Duodenal mucosa (tissue), 2 donors: Measurements from ENCODE around the gene NPB.
A peak's percentile ranks its signal among the peaks of the same experiment; 100 is the strongest.

Experiments used
- H3K27ac ChIP-seq: one replicate; pipeline ENCODE4 v1.7.0; 2013; ENCODE audit warnings: low read depth, low read length
- H3K27me3 ChIP-seq, 2 donors: one replicate each; pipeline ENCODE4 v1.7.0; 2013; ENCODE audit warnings: low read length in 2 of 2, control low read depth in 1 of 2; ENCODE audit not compliant: insufficient read depth in 2 of 2, control insufficient read depth in 1 of 2
- H3K36me3 ChIP-seq, 2 donors: one replicate each; pipeline ENCODE4 v1.7.0; 2013; ENCODE audit warnings: low read length in 2 of 2, control low read depth in 1 of 2; ENCODE audit not compliant: insufficient read depth in 2 of 2, control insufficient read depth in 1 of 2
- H3K4me1 ChIP-seq, 2 donors: one replicate each; pipeline ENCODE4 v1.7.0; 2013; ENCODE audit warnings: low read length in 2 of 2, control low read depth in 1 of 2; ENCODE audit not compliant: insufficient read depth in 2 of 2, control insufficient read depth in 1 of 2
- H3K4me3 ChIP-seq, 2 donors: one replicate each; pipeline ENCODE4 v1.7.0; 2013; ENCODE audit warnings: low read length in 2 of 2, low read depth in 1 of 2
- H3K9ac ChIP-seq, 2 donors: one replicate each; pipeline ENCODE4 v1.7.0; 2013; ENCODE audit warnings: low read length in 2 of 2, low read depth in 1 of 2
- H3K9me3 ChIP-seq, 2 donors: one replicate each; pipeline ENCODE4 v1.7.0; 2013; ENCODE audit warnings: low read length in 2 of 2, control low read depth in 1 of 2; ENCODE audit not compliant: control insufficient read depth in 1 of 2

The NPB gene

GRCh38 chr17:81863833-81864768 is 37.9 kb upstream of the NPB start:
- H3K9me3 ChIP-seq: no peaks in the 10 kb centered on the region
- peak overlapping the region; percentile 0 to 84 for H3K9ac ChIP-seq
- peak overlapping the region; percentile 63 for H3K27ac ChIP-seq
- H3K4me3 ChIP-seq: peak overlapping the region; percentile 11 to 41
- H3K36me3 ChIP-seq: peaks cover 15 to 23% of the 10 kb centered on the region in 2 donors
- H3K27me3 ChIP-seq: no peaks in the 10 kb centered on the region
- peaks cover 67 to 82% of the 10 kb centered on the region in 2 donors for H3K4me1 ChIP-seq

- Histone ChIP-seq H3K4me1 (peaks cover 74 to 88% of the 10 kb centered on the region in 2 donors), H3K9me3 (no peaks in the 10 kb centered on the region), H3K9ac (peak overlapping the region; percentile 69 to 84), H3K27me3 (no peaks in the 10 kb centered on the region), H3K36me3 (peaks cover 17 to 29% of the 10 kb centered on the region in 2 donors), H3K27ac (peak overlapping the region; percentile 91), H3K4me3 (no peak overlapping the region)
Measured at GRCh38 chr17:81865358-81865732, 36.7 kb upstream of the NPB start.

- peaks cover 17 to 29% of the 10 kb centered on the region in 2 donors for H3K36me3 ChIP-seq
- H3K4me1 ChIP-seq: peaks cover 74 to 88% of the 10 kb centered on the region in 2 donors
- no peaks in the 10 kb centered on the region for H3K9me3 ChIP-seq
- H3K9ac ChIP-seq: peak overlapping the region; percentile 81 to 84
- H3K4me3 ChIP-seq: peak overlapping the region; percentile 13 to 21
- no peaks in the 10 kb centered on the region for H3K27me3 ChIP-seq
- peak overlapping the region; percentile 91 for H3K27ac ChIP-seq
Measured at GRCh38 chr17:81865733-81866439, 36.2 kb upstream of the NPB start.

- H3K27ac ChIP-seq: peak overlapping the region; percentile 74
- peaks cover 74 to 84% of the 10 kb centered on the region in 2 donors for H3K4me1 ChIP-seq
- H3K36me3 ChIP-seq: peaks cover 17 to 29% of the 10 kb centered on the region in 2 donors
- peak overlapping the region; percentile 13 to 21 for H3K4me3 ChIP-seq
- H3K9me3 ChIP-seq: no peaks in the 10 kb centered on the region
- H3K27me3 ChIP-seq: no peaks in the 10 kb centered on the region
- peak overlapping the region; percentile 35 to 81 for H3K9ac ChIP-seq
Measured at GRCh38 chr17:81866440-81867169, 35.4 kb upstream of the NPB start.

- peak overlapping the region; percentile 74 for H3K27ac ChIP-seq
- H3K9ac ChIP-seq: peak overlapping the region; percentile 35 to 81
- peak overlapping the region in 1 of 2 donors; percentile 16 for H3K4me3 ChIP-seq
- no peaks in the 10 kb centered on the region for H3K27me3 ChIP-seq
- H3K4me1 ChIP-seq: peaks cover 74 to 82% of the 10 kb centered on the region in 2 donors
- H3K36me3 ChIP-seq: peaks cover 17 to 29% of the 10 kb centered on the region in 2 donors
- H3K9me3 ChIP-seq: no peaks in the 10 kb centered on the region
Measured at GRCh38 chr17:81867170-81867990, 34.7 kb upstream of the NPB start.

- H3K36me3 ChIP-seq: peaks cover 17 to 27% of the 10 kb centered on the region in 2 donors
- peak overlapping the region; percentile 35 to 81 for H3K9ac ChIP-seq
- H3K27ac ChIP-seq: peak overlapping the region; percentile 67
- H3K4me1 ChIP-seq: peaks cover 68 to 77% of the 10 kb centered on the region in 2 donors
- no peaks in the 10 kb centered on the region for H3K27me3 ChIP-seq
- H3K4me3 ChIP-seq: peak overlapping the region in 1 of 2 donors; percentile 16
- H3K9me3 ChIP-seq: no peaks in the 10 kb centered on the region
Measured at GRCh38 chr17:81867991-81868673, 33.9 kb upstream of the NPB start.

- Histone ChIP-seq H3K9ac (peak overlapping the region in 1 of 2 donors; percentile 89), H3K36me3 (peaks cover 17 to 25% of the 10 kb centered on the region in 2 donors), H3K27ac (peak overlapping the region; percentile 67), H3K27me3 (no peaks in the 10 kb centered on the region), H3K9me3 (no peaks in the 10 kb centered on the region), H3K4me3 (peak overlapping the region; percentile 1 to 89), H3K4me1 (peaks cover 61 to 71% of the 10 kb centered on the region in 2 donors)
Measured at GRCh38 chr17:81868674-81869220, 33.3 kb upstream of the NPB start.

GRCh38 chr17:81869221-81870130 is 32.6 kb upstream of the NPB start:
- H3K36me3 ChIP-seq: peaks cover 14 to 21% of the 10 kb centered on the region in 2 donors
- H3K4me3 ChIP-seq: peak overlapping the region; percentile 81 to 89
- H3K4me1 ChIP-seq: peaks cover 54 to 64% of the 10 kb centered on the region in 2 donors
- H3K9ac ChIP-seq: peak overlapping the region; percentile 89 to 97
- no peaks in the 10 kb centered on the region for H3K9me3 ChIP-seq
- H3K27ac ChIP-seq: peak overlapping the region; percentile 93
- H3K27me3 ChIP-seq: no peaks in the 10 kb centered on the region
